Measurements from ENCODE around the gene MGST3. TPM values are rescaled to one million over a fixed set of nuclear protein-coding genes. Genes with fewer than 3 reads are reported as not detected.

MGST3 gene
- total RNA-seq, 4 donors from 2014 or later, result 76.7 to 196 (median 138) TPM

GRCh38 chr1:165595246-165595938, 35.6 kb upstream of the MGST3 start:
- intact Hi-C loops (cut with DNase I; ENCODE audit: low total_unique reads), result no loop called here
- no peak overlapping the region for H3K4me3 ChIP-seq
- no peak overlapping the region for H3K27ac ChIP-seq
- H3K9me3 ChIP-seq, result no peaks in the 10 kb centered on the region
- H3K4me1 ChIP-seq, result no peaks in the 10 kb centered on the region
- TF ChIP-seq CTCF (IDR thresholded peaks at IDR 0.05) (no peak), POLR2A (IDR thresholded peaks at IDR 0.05) (no peak)
- H3K36me3 ChIP-seq, result no peaks in the 10 kb centered on the region
- DNase-seq, result no peak
- no peaks in the 10 kb centered on the region for H3K27me3 ChIP-seq

- intact Hi-C loops (cut with DNase I; ENCODE audit: low total_unique reads), result no loop called here
- H3K27me3 ChIP-seq, result no peaks in the 10 kb centered on the region
- peak; percentile 14 to 49 for TF ChIP-seq POLR2A (IDR thresholded peaks at IDR 0.05)
- TF ChIP-seq CTCF (IDR thresholded peaks at IDR 0.05), result no peak
- no peaks in the 10 kb centered on the region for H3K4me1 ChIP-seq
- DNase-seq, result peak; percentile 94 to 97
- H3K4me3 ChIP-seq, result peak overlapping the region; percentile 40 to 41
- H3K27ac ChIP-seq, result peak overlapping the region; percentile 60 to 81
- no peaks in the 10 kb centered on the region for H3K9me3 ChIP-seq
- H3K36me3 ChIP-seq, result no peaks in the 10 kb centered on the region
Observed at GRCh38 chr1:165597883-165598675, 33.0 kb upstream of the MGST3 start.

- no peak for DNase-seq
- Histone ChIP-seq H3K4me3 (peak overlapping the region; percentile 40 to 41), H3K4me1 (no peaks in the 10 kb centered on the region), H3K9me3 (no peaks in the 10 kb centered on the region), H3K36me3 (no peaks in the 10 kb centered on the region), H3K27me3 (no peaks in the 10 kb centered on the region), H3K27ac (peak overlapping the region; percentile 60 to 81)
- intact Hi-C loops (cut with DNase I; ENCODE audit: low total_unique reads), result no loop called here
- TF ChIP-seq POLR2A (IDR thresholded peaks at IDR 0.05), result no peak
- TF ChIP-seq CTCF (IDR thresholded peaks at IDR 0.05), result no peak
Observed at GRCh38 chr1:165598676-165599059, 32.4 kb upstream of the MGST3 start.

- intact Hi-C loops (cut with DNase I; ENCODE audit: low total_unique reads), result no loop called here
- TF ChIP-seq POLR2A (IDR thresholded peaks at IDR 0.05), result no peak
- TF ChIP-seq CTCF (IDR thresholded peaks at IDR 0.05), result no peak
- Histone ChIP-seq H3K36me3 (no peaks in the 10 kb centered on the region), H3K4me1 (no peaks in the 10 kb centered on the region), H3K9me3 (no peaks in the 10 kb centered on the region), H3K27ac (no peak overlapping the region), H3K27me3 (no peaks in the 10 kb centered on the region), H3K4me3 (no peak overlapping the region)
- no peak for DNase-seq
Observed at GRCh38 chr1:165600793-165601192, 30.2 kb upstream of the MGST3 start.

- Histone ChIP-seq H3K4me3 (no peak overlapping the region), H3K9me3 (no peaks in the 10 kb centered on the region), H3K36me3 (no peaks in the 10 kb centered on the region), H3K27me3 (no peaks in the 10 kb centered on the region), H3K4me1 (no peaks in the 10 kb centered on the region), H3K27ac (no peak overlapping the region)
- TF ChIP-seq POLR2A (IDR thresholded peaks at IDR 0.05) (no peak), CTCF (IDR thresholded peaks at IDR 0.05) (no peak)
- intact Hi-C loops (cut with DNase I; ENCODE audit: low total_unique reads), result no loop called here
- DNase-seq, result no peak
Observed at GRCh38 chr1:165603810-165604209, 27.2 kb upstream of the MGST3 start.

All from uterus (tissue), 4 donors.